ENCODE measurements around the gene IRF8.
"Not testable (repeated sequence)": the region's sequence is repeated elsewhere in the genome, so short reads cannot be mapped to it uniquely, and the experiment has no call there.

IRF8 gene

GRCh38 chr16:85892760-85893159 is 6.2 kb upstream of the IRF8 start:
- FAIRE-seq (no peak), DNase-seq (ENCODE audit: low spot score) (no peak)

- DNase-seq (ENCODE audit: low spot score) (no peak), FAIRE-seq (no peak)
These were observed 4.7 kb upstream of the IRF8 start for GRCh38 chr16:85894266-85894665.

- DNase-seq (ENCODE audit: low spot score) (no peak), FAIRE-seq (no peak)
These were observed 1.6 kb upstream of the IRF8 start for GRCh38 chr16:85897382-85897781.

GRCh38 chr16:85899444-85899843 is 482 bp downstream of the IRF8 start:
- no peak for DNase-seq (ENCODE audit: low spot score)
- no peak for FAIRE-seq

- no peak for FAIRE-seq
- DNase-seq (ENCODE audit: low spot score) = no peak
These were observed 1.2 kb downstream of the IRF8 start for GRCh38 chr16:85900027-85900792.

GRCh38 chr16:85901110-85901509 is 2.1 kb downstream of the IRF8 start:
- FAIRE-seq = no peak

GRCh38 chr16:85901773-85902365 is 2.9 kb downstream of the IRF8 start:
- DNase-seq (ENCODE audit: low spot score) = no peak
- FAIRE-seq = no peak

More at GRCh38 chr16:85901110-85901509, 2.1 kb downstream of the IRF8 start:
- DNase-seq (ENCODE audit: low spot score) = no peak

- FAIRE-seq (no peak), DNase-seq (ENCODE audit: low spot score) (no peak)
These were observed 3.6 kb downstream of the IRF8 start for GRCh38 chr16:85902366-85903155.

GRCh38 chr16:85903559-85903958 is 4.6 kb downstream of the IRF8 start:
- DNase-seq (ENCODE audit: low spot score) (no peak), FAIRE-seq (no peak)

- FAIRE-seq (no peak), DNase-seq (ENCODE audit: low spot score) (no peak)
These were observed 6.4 kb downstream of the IRF8 start for GRCh38 chr16:85905110-85906095.

- FAIRE-seq = no peak
- no peak for DNase-seq (ENCODE audit: low spot score)
These were observed 7.4 kb downstream of the IRF8 start for GRCh38 chr16:85906349-85906748.

- DNase-seq (ENCODE audit: low spot score); FAIRE-seq: not testable (repeated sequence)
These were observed 8.3 kb downstream of the IRF8 start for GRCh38 chr16:85907231-85907630.

GRCh38 chr16:85908444-85908843 is 9.5 kb downstream of the IRF8 start:
- FAIRE-seq (no peak), DNase-seq (ENCODE audit: low spot score) (no peak)

- DNase-seq (ENCODE audit: low spot score) (no peak), FAIRE-seq (no peak)
These were observed 10.1 kb downstream of the IRF8 start for GRCh38 chr16:85908889-85909589.

- FAIRE-seq = no peak
- DNase-seq (ENCODE audit: low spot score) = no peak
These were observed 11.2 kb downstream of the IRF8 start for GRCh38 chr16:85909932-85910853.

GRCh38 chr16:85910854-85911247 is 11.9 kb downstream of the IRF8 start:
- no peak for DNase-seq (ENCODE audit: low spot score)
- FAIRE-seq = no peak

- FAIRE-seq (no peak), DNase-seq (ENCODE audit: low spot score) (no peak)
These were observed 12.4 kb downstream of the IRF8 start for GRCh38 chr16:85911251-85911930.

- FAIRE-seq = no peak
- DNase-seq (ENCODE audit: low spot score) = no peak
These were observed 13.4 kb downstream of the IRF8 start for GRCh38 chr16:85912211-85912974.
